Effector memory CD8-positive, alpha-beta T cell (primary cell): ENCODE results near the gene NOL6.

Experiments used
- ATAC-seq: fragments of 150-1000 bp; cut with Tn5 transposase; replicated peaks from 2 replicates; pipeline ENCODE4 v1.10.0; 2021; ENCODE audit warnings: mild to moderate bottlenecking, moderate library complexity
- DNase-seq, 3 experiments: peaks; one replicate each; pipeline ENCODE4 v3.0.0; 2021
- H3K27ac Mint-ChIP-seq, 2 donors: one replicate each; pipeline ENCODE4 v1.8.0; 2022; ENCODE audit warnings: mild to moderate bottlenecking in 2 of 2, mixed read lengths in 2 of 2, moderate library complexity in 2 of 2
- H3K27me3 Mint-ChIP-seq, 2 donors: one replicate each; pipeline ENCODE4 v1.8.0; 2022; ENCODE audit warnings: mixed read lengths in 2 of 2
- H3K36me3 Mint-ChIP-seq: one replicate; pipeline ENCODE4 v1.8.0; 2022; ENCODE audit warnings: mild to moderate bottlenecking, moderate library complexity, mixed read lengths; ENCODE audit not compliant: insufficient read depth
- H3K4me1 Mint-ChIP-seq, 2 donors: one replicate each; pipeline ENCODE4 v1.8.0; 2022; ENCODE audit warnings: low read depth in 2 of 2, mixed read lengths in 2 of 2
- H3K4me3 Mint-ChIP-seq, 2 donors: one replicate each; pipeline ENCODE4 v1.8.0; 2022; ENCODE audit warnings: mild to moderate bottlenecking in 2 of 2, mixed read lengths in 2 of 2, moderate library complexity in 2 of 2
- H3K9me3 Mint-ChIP-seq, 2 donors: one replicate each; pipeline ENCODE4 v1.8.0; 2022; ENCODE audit warnings: mixed read lengths in 2 of 2

Gene NOL6

DNA sequence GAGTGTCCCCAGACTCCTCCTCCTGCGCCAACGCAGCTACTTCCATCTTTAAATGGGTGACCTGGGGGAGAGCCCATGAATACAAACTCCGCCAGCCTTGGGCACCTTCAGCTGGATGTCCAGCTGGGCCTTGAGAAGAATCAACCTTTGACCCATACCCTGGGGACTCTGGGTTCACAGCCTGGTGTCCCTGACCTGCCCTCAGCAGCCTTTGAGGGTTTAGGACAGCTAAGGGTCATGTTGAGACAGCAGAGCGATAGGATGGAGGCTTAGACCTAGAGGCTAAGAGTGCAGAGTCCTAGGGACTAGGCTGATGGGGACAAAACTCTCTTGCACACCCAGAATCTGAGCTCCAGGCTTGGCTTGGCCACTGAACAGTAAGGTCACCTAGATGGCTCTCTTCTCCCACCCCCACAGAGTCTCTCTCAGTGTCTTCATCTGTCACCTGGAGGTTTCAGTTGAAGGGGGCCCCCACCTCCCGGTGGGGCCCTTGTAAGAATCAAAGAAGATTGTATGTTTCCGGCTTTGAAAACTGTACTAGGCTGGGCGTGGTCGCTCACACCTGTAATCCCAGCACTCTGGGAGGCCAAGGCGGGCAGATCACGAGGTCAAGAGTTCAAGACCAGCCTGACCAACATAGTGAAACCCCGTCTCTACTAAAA is 19.6 kb downstream of the NOL6 start:
- H3K27me3 Mint-ChIP-seq: no peaks in the 10 kb centered on the region
- no peak for ATAC-seq
- DNase-seq: no peak
- H3K27ac Mint-ChIP-seq: peak overlapping the region; percentile 65 to 87
- peaks cover 6% of the 10 kb centered on the region for H3K36me3 Mint-ChIP-seq
- no peaks in the 10 kb centered on the region for H3K9me3 Mint-ChIP-seq
- peaks cover 18 to 42% of the 10 kb centered on the region in 2 donors for H3K4me1 Mint-ChIP-seq
- peak overlapping the region; percentile 4 to 34 for H3K4me3 Mint-ChIP-seq

DNA sequence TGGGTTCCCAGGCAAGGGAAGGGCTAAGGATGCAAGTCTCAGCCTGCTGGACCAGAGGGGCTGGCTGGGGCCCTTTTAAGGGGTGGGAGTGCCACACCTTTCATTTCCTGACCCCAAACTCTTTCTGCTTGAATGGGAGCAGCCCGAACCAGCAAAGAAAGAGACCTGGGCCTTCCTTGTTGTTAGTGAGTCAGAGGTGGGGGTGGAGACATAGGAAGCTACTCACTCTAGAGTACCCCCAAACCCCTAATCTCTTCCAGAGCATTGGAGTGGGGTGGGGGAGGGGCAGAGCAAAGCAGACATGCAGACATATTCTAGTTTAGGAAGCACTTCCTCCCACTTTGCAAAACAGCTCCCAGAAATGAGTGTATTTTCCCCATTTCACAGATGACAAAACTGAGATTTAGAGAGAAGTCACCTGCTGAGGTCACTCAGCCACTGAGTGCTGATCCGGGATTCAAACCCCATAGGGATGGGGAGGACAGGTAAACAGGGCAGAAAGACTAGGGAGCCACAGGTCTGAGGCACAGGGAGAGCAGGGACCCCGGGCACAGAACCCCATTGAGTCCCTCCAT is 20.4 kb downstream of the NOL6 start:
- Mint-ChIP-seq H3K9me3 (no peaks in the 10 kb centered on the region), H3K27me3 (no peaks in the 10 kb centered on the region), H3K4me1 (peaks cover 12 to 38% of the 10 kb centered on the region in 2 donors), H3K27ac (peak overlapping the region; percentile 65 to 87), H3K4me3 (peak overlapping the region in 1 of 2 donors; percentile 61), H3K36me3 (peaks cover 6% of the 10 kb centered on the region)
- ATAC-seq (no peak), DNase-seq (no peak)

DNA sequence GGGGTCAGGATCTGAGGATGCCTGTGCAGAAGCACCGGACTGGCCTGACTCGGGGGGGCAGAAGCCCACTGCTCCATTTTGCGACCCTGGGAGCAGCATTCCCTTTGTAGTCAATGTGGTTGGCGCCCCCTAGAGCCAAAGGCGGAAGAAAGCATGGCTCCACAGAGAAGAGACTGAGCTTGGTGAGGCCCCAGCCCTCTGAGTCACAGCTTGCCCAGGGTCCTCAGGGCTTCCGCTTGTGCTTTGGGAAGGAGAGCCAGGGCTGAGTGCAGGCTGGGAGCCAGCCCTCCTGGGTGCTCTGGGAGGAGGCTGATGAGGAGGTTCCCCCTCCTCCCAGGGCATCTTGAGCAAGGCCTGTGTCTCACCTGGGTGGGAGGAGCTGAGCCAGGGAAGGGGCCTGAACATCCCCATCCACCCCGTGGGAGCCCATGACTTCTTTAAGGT is 20.9 kb downstream of the NOL6 start:
- H3K4me3 Mint-ChIP-seq: peak overlapping the region; percentile 25 to 61
- peak overlapping the region; percentile 44 to 65 for H3K27ac Mint-ChIP-seq

DNA sequence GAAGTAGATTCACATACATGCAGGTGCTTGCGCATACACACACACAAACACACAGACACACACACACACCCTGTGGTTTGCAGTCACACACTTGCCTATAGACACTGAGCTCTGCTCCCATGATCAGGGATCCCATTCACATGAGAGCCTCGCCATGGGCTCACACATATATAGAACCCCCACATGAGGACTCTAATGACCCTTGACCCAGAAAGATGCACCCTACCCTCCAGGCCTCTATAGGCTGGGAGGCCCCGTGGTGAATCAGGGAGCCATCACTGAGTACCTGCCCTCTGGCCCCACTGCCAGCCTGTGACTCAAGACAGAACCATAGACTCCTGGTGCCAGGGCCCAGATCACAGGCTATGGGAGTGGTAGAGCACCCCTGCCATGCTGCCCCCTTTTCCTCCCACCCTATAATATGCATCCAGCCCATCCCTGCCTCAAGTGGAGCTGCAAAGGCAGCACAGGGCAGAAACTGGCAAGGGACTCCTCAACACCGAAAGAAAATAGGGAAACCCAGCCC is 23.0 kb downstream of the NOL6 start:
- H3K4me1 Mint-ChIP-seq: peaks cover 28 to 46% of the 10 kb centered on the region in 2 donors
- H3K9me3 Mint-ChIP-seq: no peaks in the 10 kb centered on the region
- DNase-seq (no peak), ATAC-seq (no peak)
- no peak overlapping the region for H3K4me3 Mint-ChIP-seq
- no peaks in the 10 kb centered on the region for H3K27me3 Mint-ChIP-seq
- peaks cover 29% of the 10 kb centered on the region for H3K36me3 Mint-ChIP-seq
- no peak overlapping the region for H3K27ac Mint-ChIP-seq

More for the DNA sequence above, 20.9 kb downstream of the NOL6 start:
- H3K9me3 Mint-ChIP-seq: no peaks in the 10 kb centered on the region
- peaks cover 10 to 40% of the 10 kb centered on the region in 2 donors for H3K4me1 Mint-ChIP-seq
- peaks cover 10% of the 10 kb centered on the region for H3K36me3 Mint-ChIP-seq
- ATAC-seq: peak; percentile 77
- no peaks in the 10 kb centered on the region for H3K27me3 Mint-ChIP-seq
- DNase-seq: peak; percentile 33 to 42 (median 41)

DNA sequence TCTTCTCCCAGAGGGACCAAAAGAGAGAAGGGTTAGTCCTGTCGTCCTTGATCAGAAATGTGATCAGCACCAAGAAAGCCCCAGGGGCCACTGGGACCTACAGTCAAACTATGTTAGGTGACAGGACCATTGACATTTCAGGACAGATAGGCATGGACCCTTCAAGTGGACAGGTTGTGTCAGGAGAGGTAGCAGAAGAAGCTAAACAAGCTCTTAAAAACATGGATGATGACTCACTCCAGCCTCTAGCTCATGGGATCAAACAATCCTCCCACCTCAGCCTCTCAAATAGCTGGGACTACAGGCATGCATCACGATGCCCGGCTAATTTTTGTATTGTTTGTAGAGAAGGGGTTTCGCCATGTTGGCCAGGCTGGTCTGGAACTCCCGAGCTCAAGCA is 24.0 kb downstream of the NOL6 start:
- ATAC-seq (no peak), DNase-seq (no peak)
- Mint-ChIP-seq H3K27ac (no peak overlapping the region), H3K36me3 (peaks cover 33% of the 10 kb centered on the region), H3K9me3 (no peaks in the 10 kb centered on the region), H3K27me3 (no peaks in the 10 kb centered on the region), H3K4me3 (no peak overlapping the region), H3K4me1 (peaks cover 32 to 53% of the 10 kb centered on the region in 2 donors)

GRCh38 chr9:33447799-33448553 is 25.7 kb downstream of the NOL6 start:
- ATAC-seq: no peak
- Mint-ChIP-seq H3K36me3 (peaks cover 43% of the 10 kb centered on the region), H3K4me3 (peak overlapping the region; percentile 92 to 96), H3K27ac (peak overlapping the region; percentile 91 to 98), H3K27me3 (no peaks in the 10 kb centered on the region), H3K4me1 (peaks cover 30 to 44% of the 10 kb centered on the region in 2 donors), H3K9me3 (no peaks in the 10 kb centered on the region)
- no peak for DNase-seq

DNA sequence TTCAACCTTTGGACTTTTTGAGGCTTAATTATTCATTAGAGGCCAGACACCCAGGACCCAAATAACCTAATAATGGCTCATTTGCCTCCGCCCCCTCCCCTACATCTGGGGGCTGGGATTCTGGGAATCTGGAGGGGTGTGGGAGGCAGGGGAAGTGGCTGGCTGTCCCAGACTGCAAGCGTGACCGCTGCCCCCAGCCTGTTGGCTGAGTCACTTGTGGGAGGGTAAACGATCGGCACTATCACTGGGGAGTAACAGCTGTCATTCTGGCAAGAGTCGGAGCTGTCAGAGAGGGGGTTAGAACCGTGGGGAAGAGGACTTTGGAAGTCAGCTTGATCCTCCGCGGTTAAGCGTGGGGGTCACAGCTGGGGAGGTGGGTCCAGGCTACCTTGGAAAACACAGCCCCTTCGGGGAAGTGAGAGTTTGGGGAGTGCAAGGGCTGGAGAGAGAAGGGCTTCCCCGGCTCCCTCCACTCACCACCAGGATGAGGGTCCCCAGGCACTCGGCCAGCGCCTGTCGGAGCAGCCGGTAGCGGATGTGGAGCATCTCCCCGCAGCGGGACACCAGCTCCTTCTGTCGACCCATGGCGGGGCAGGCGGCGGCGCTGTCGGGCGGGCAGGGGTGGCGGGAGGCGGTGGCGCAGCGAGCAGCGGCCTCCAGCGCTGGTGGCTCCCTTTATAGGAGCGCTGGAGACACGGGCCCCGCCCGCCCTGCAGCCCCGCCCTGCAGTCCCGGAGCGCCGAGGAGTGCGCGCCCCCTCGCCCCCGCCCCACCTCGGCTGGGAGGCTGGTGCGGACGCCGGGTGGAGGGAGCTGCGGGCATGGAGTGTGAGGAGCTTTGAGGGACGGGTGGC is 26.6 kb downstream of the NOL6 start, which contains the start of gene AQP3:
TSS of gene AQP3 (minus strand) at position 648 of the 853 bp plus-strand sequence. CDS start at position 585, 63 bp downstream.
- Mint-ChIP-seq H3K27me3 (no peaks in the 10 kb centered on the region), H3K36me3 (peaks cover 50% of the 10 kb centered on the region), H3K4me3 (peak within 1 kb of the TSS; percentile 92 to 96), H3K9me3 (no peaks in the 10 kb centered on the region), H3K4me1 (peaks cover 23 to 36% of the 10 kb centered on the region in 2 donors), H3K27ac (peak within 1 kb of the TSS; percentile 91 to 98)
- peak; percentile 55 to 66 (median 63) for DNase-seq
- ATAC-seq: peak; percentile 48

GRCh38 chr9:33446240-33446945 is 27.3 kb downstream of the NOL6 start:
- Mint-ChIP-seq H3K4me1 (peaks cover 23 to 37% of the 10 kb centered on the region in 2 donors), H3K4me3 (peak overlapping the region; percentile 92 to 96), H3K36me3 (peaks cover 58% of the 10 kb centered on the region), H3K9me3 (no peaks in the 10 kb centered on the region), H3K27me3 (no peaks in the 10 kb centered on the region), H3K27ac (peak overlapping the region; percentile 91 to 98)
- DNase-seq (peak; percentile 50 to 58 (median 58)), ATAC-seq (peak; percentile 72)

DNA sequence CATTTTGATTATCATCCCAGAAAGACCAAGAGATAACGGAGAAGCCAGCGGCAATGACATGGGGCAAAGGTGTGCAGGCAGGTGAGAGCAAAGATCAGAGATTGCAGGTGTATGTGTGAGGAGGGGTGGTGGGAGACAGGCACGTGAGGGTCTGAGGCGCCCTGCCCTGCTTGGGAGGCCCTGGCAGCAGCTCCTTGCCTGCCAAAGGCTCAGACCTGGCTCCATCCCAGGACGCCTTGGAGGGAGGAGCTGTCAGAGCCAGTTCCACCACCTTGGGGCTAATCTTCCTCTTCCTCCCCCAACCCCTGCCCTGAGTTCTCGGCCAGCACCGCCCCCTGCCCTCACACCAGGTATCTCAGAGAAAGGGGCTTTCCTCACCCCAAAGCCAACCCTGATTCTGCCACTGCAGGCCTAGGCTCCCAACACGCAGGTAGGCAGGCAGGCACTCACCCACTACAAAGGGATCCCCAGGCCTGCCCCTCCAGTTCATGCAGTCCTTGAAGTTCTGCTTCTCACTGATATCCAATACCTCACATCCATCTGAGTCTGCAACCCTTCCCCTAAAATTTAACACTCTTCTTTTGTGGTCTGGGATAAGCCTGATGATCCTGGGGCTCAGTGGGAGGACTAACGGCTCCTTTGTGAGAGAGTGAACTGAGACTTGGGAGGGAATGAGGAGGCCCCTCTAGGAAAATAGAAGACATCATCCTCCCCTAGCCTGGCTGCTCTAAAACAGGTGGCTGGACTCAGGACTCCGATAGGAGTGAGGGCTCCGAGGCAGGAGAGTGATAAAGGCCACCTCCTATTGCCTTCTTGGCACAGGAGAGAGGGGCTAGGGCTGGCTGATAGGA is 28.1 kb downstream of the NOL6 start:
- ATAC-seq (peak; percentile 32), DNase-seq (peak in 2 of 3 experiments; percentile 39 to 43)
- H3K27me3 Mint-ChIP-seq: no peaks in the 10 kb centered on the region
- H3K27ac Mint-ChIP-seq: peak overlapping the region; percentile 91 to 98
- peaks cover 63% of the 10 kb centered on the region for H3K36me3 Mint-ChIP-seq
- peak overlapping the region; percentile 92 to 96 for H3K4me3 Mint-ChIP-seq
- H3K9me3 Mint-ChIP-seq: no peaks in the 10 kb centered on the region
- H3K4me1 Mint-ChIP-seq: peaks cover 23 to 39% of the 10 kb centered on the region in 2 donors

GRCh38 chr9:33443464-33444154 is 30.1 kb downstream of the NOL6 start:
- peaks cover 71% of the 10 kb centered on the region for H3K36me3 Mint-ChIP-seq
- H3K9me3 Mint-ChIP-seq: no peaks in the 10 kb centered on the region
- peaks cover 29 to 45% of the 10 kb centered on the region in 2 donors for H3K4me1 Mint-ChIP-seq
- ATAC-seq (no peak), DNase-seq (no peak)
- H3K27me3 Mint-ChIP-seq: no peaks in the 10 kb centered on the region
- H3K27ac Mint-ChIP-seq: peak overlapping the region in 1 of 2 donors; percentile 98
- H3K4me3 Mint-ChIP-seq: peak overlapping the region in 1 of 2 donors; percentile 21

- Mint-ChIP-seq H3K27me3 (no peaks in the 10 kb centered on the region), H3K4me3 (no peak overlapping the region), H3K27ac (peak overlapping the region in 1 of 2 donors; percentile 98), H3K9me3 (no peaks in the 10 kb centered on the region), H3K36me3 (peaks cover 69% of the 10 kb centered on the region), H3K4me1 (peaks cover 29 to 40% of the 10 kb centered on the region in 2 donors)
- ATAC-seq: no peak
- DNase-seq: no peak
Observed at GRCh38 chr9:33443047-33443446, 30.7 kb downstream of the NOL6 start.
